GM10847 (cell line): ENCODE measurements around the gene C19orf47.

ENCODE experiments used
- POLR2A ChIP-seq: IDR thresholded peaks from 2 replicates; pipeline ENCODE4 v1.6.1; 2011; ENCODE audit not compliant: insufficient read length; ENCODE audit errors: extremely low read depth

Gene C19orf47

DNA sequence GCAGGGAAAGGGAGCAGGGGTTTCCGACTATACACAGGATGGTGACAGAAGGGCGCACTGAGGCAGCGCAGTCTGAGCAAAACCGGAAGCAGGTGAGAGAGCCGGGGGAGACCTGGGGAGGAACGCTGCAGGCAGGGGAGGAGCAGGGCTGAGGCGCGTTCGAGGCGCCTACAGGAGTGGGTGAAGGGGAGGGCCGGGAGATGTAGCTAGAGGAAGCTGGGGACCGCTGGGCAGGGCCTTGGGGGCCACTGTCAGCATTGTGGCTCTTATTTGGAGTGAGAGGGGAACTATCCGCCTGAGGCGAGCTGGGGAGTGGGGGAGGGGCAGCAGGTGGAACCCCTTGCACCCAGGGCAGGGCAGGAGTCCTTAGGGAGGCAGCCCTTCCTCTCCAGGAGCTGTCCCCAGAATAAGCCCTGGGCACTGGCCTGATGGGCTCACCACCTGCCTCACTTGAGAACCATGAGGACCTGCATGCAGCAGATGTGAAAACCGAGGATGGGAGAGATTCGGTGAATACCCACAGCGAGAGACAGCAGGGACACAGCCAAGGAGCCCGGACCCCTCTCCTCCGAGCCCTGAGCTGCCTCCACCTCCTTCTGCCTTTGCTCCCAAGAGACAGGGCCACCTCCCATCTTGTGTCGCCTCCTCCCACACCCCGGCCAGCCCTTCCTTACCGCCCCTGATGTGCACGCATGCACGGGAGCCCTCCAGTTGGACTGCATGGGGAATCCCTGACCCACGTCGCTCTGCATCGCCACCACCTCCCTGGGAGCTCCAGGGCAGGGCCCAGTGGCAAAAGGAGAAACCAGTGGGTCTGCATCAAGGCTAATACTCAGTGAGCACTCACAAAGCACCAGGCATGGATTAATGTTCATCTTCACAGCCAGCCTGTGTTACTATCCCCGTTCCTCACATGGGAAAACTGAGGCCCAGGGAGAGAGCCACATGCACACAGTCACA, 73.3 kb downstream of the C19orf47 start:
- TF ChIP-seq POLR2A, result no peak

DNA sequence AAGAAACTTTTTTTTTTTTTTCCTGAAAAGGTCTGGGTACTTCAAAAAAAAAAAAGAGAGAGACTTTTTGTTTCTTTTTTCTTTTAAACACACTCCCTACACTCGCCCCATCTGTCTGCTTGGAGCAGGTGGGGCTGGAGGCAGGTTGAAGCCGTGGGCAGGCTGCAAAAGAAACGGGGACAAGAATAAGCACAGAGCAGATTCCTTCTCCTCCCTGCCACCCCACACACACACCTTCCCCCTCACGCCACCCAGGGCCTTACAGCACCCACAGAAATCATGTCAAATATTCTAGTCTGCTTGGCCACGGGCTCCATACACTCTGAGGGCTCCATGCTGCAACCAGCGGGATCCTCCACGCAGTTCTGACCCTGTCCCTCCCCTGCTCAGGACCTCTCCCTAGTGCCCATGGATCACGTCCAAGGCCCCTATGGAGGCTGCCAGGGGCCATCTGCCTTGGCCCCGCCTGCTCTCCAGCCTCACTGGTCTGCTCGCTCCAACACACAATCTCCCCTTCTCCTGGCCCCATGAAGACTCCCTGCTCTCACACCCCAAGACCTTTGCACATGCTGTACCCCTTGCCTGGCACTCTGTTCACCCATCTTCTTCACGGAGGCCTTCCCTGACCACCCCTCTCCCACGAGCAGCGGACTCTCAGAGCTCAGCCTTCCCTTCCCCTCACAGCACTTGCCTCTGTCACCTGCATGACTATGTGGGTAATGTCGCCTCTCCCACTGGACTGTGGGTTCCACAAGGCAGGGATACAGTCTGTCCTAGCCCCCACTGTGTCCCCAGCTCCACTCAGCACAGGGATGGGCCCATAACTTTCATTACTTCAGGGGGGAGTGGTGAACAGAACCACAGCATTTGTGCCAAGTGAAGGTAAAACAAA, 74.5 kb downstream of the C19orf47 start:
- no peak for TF ChIP-seq POLR2A

DNA sequence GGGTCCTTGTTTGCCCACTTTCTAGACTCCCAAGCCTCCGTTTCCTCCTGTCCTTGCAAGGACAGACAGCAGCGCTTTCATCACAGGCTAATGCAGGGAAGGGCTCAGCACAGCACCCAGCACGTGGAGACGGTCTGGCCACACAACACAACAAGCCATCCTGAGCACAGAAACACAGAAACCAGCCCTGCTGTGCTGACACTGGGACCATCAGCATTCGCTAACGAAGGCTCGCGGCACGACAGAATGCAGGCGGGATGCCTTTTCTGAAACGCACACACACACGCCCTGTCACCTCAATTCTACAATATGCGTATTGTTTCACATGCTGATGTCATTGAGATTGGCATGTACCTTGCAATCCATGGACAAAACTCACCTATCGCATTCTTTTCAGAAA, 75.9 kb downstream of the C19orf47 start:
- TF ChIP-seq POLR2A, result no peak

DNA sequence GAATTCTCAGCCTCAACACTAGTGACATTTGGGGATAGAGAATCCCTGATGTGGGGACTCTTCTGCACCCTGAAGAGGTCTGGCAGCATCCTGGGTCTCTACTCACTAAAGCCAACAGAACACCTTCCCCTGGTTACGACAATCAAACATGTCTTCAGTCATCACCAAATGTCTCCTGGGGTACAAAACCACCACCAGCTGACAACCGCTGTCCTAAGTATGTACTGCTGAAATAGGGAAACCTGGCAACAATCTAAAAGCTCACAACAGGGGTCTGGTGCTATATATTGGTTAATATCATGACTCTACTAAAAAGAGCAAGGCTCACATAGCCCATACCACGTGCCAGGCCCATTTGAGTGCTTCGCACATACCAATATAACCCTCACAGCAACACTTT, 76.5 kb downstream of the C19orf47 start:
- TF ChIP-seq POLR2A, result no peak

DNA sequence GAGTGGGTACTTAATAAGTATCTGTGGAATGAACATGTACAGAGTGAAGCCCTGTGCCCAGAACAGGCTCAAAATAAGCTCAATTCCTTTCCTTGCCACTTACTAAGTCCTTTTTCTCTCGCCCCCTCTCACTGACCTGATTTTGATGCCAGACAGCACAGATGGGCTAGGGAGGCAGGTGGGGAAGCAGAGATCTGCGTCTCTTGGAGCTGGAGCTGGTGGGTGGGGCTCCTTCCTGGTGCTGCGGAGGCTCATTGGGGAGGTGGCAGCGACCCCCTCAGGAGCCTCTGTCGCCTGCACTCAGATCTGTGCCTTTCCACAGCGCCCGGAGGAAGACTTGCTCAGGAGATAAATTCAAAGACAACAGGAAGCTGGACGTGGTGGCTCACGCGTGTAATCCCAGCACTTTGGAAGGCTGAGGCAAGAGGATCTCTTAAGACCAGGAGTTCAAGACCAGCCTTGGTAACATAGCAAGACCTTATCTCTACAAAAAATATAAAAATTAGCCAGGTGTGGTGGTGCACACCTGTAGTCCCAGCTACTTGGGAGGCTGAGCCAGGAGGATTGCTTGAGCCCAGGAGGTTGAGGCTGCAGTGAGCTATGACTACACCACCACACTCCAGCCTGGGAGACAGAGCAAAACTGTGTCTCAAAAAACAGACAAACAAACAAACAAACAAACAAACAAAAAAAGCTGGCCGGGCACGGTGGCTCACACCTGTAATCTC, 77.7 kb downstream of the C19orf47 start:
- TF ChIP-seq POLR2A, result no peak
